RWPE1 (cell line): Measurements from ENCODE around the gene EPS8L1.

Source experiments
- CTCF ChIA-PET: fragments of 350-600 bp; sonication (Branson Sonifier 250); formaldehyde crosslinking; extraction: SDS; loops from one replicate; lab custom pipeline; 2021; lab: Yijun Ruan, JAX
- POLR2A ChIA-PET: fragments of 400-600 bp; formaldehyde crosslinking; extraction: SDS; loops from one replicate; lab custom pipeline; 2020; ENCODE audit warnings: antibody characterized with exemption; ENCODE audit not compliant: low non-redundant PET; lab: Yijun Ruan, JAX
- DNase-seq: peaks from one replicate; pipeline ENCODE4 v3.0.0; 2012; ENCODE audit warnings: low spot score
- H3K27ac ChIP-seq: fragments of 450-650 bp; 2 replicates; pipeline ENCODE4 v1.5.1; 2017
- TF ChIP-seq, protein P1 (sequence below): fragments of 450-650 bp; conservative IDR thresholded peaks from 2 replicates; pipeline ENCODE4 v1.5.1; 2017; ENCODE audit warnings: low read depth, mild to moderate bottlenecking

Gene EPS8L1

GRCh38 chr19:55088021-55088451 is 12.4 kb downstream of the EPS8L1 start:
- no peak for DNase-seq
- peak overlapping the region; percentile 54 for H3K27ac ChIP-seq
- CTCF ChIA-PET: interaction anchor here (0.5 to 1.4 kb wide), 10 partner anchors 12 to 416 kb away, joined by 3 to 5 read pairs (median 3); partner anchors contain the start of gene EPS8L1
- POLR2A ChIA-PET: no interaction called here
- TF ChIP-seq, protein P1, sequence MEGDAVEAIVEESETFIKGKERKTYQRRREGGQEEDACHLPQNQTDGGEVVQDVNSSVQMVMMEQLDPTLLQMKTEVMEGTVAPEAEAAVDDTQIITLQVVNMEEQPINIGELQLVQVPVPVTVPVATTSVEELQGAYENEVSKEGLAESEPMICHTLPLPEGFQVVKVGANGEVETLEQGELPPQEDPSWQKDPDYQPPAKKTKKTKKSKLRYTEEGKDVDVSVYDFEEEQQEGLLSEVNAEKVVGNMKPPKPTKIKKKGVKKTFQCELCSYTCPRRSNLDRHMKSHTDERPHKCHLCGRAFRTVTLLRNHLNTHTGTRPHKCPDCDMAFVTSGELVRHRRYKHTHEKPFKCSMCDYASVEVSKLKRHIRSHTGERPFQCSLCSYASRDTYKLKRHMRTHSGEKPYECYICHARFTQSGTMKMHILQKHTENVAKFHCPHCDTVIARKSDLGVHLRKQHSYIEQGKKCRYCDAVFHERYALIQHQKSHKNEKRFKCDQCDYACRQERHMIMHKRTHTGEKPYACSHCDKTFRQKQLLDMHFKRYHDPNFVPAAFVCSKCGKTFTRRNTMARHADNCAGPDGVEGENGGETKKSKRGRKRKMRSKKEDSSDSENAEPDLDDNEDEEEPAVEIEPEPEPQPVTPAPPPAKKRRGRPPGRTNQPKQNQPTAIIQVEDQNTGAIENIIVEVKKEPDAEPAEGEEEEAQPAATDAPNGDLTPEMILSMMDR: no peak

- ChIA-PET POLR2A (interaction anchor here (0.6 to 0.8 kb wide), 2 partner anchors 9 to 58 kb away, joined by 3 read pairs; no protein-coding TSS in a partner anchor), CTCF (interaction anchor here (0.5 to 1.4 kb wide), 13 partner anchors 11 to 755 kb away, joined by 3 to 10 read pairs (median 3); partner anchors contain the start of gene EPS8L1)
- TF ChIP-seq, protein P1: peak; percentile 82
- H3K27ac ChIP-seq: peak overlapping the region; percentile 54
- DNase-seq: peak; percentile 69
Measured at GRCh38 chr19:55088543-55089341, 13.1 kb downstream of the EPS8L1 start.

- peak overlapping the region; percentile 54 for H3K27ac ChIP-seq
- no peak for DNase-seq
- ChIA-PET CTCF (interaction anchor here (0.5 to 1.4 kb wide), 7 partner anchors 14 to 755 kb away, joined by 3 to 10 read pairs (median 3); partner anchors contain the start of genes EPS8L1 and TMEM238), POLR2A (interaction anchor here (0.6 to 0.8 kb wide), 3 partner anchors 9 to 57 kb away, joined by 3 read pairs; no protein-coding TSS in a partner anchor)
- TF ChIP-seq, protein P1: no peak
Measured at GRCh38 chr19:55089342-55089944, 13.8 kb downstream of the EPS8L1 start.

DNA sequence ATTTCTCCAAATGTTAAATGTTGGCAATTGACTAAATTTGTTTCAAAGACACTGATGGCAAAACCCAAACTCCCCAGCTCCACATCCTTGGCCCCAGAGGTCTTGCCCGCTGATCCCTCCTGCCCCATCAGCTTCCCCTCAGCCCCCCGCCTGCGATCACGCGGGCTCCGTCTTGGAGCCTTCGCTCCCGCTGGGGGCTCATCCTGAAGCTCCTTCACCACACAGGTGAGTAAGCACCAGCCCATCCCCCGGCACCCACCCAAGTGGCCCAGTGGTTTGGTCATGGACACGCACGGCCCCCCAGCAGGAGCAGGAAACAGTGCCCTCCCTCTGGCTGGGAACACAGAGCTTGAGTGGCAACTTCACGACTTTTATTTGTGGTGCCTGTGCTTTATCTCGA is 14.9 kb downstream of the EPS8L1 start:
- TF ChIP-seq, protein P1: no peak
- no peak for DNase-seq
- CTCF ChIA-PET: interaction anchor here (0.5 to 0.8 kb wide), 2 partner anchors 21 to 293 kb away, joined by 3 read pairs; partner anchors contain the start of gene TMEM238
- POLR2A ChIA-PET: no interaction called here
- peak overlapping the region; percentile 11 for H3K27ac ChIP-seq

DNA sequence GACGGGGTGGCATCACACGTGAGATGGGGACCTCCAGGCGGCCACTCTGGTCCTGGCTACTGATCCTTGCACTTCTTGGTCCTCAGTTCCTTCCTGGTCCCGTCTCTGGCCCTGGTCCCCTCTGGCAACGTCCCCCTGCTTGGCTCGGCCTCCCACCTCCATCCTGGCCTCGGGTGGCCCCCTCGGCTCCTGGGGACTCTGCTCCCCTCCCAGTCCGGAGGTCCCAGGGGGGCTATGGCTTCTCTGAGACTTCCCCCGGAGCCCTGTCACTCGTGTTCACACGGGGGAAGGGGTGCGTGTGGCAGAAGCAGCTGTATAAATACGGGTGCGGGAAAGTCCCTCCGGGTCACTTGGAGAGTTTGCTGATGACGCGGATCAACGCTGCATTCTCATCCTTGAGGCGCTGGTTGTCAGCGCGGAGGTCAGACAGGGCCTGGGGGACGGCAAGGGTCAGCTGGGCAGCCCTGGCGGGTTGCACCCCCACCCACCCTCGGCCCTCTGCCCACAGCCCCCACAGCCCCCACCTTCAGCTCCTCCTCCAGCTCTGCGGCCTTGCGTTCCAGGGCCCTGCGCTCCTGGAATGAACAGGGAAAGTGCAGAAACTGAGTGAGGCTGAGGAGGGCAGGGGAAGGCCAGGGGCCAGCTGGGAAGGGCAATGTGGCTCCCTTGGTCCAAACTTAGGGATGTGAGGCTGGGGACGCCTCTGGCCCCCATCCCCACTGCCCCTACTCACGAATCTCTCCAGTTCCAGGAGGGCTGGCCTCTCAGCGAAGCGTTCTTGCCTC is 15.6 kb downstream of the EPS8L1 start:
- ChIA-PET CTCF (interaction anchor here (0.5 to 0.6 kb wide), 2 partner anchors 20 to 610 kb away, joined by 3 read pairs; no protein-coding TSS in a partner anchor), POLR2A (no interaction called here)
- TF ChIP-seq, protein P1: no peak
- peak overlapping the region; percentile 11; the same call in 1 of the 2 replicates for H3K27ac ChIP-seq
- no peak for DNase-seq
